ENCODE data around the gene B4GALT2.

The B4GALT2 gene

DNA sequence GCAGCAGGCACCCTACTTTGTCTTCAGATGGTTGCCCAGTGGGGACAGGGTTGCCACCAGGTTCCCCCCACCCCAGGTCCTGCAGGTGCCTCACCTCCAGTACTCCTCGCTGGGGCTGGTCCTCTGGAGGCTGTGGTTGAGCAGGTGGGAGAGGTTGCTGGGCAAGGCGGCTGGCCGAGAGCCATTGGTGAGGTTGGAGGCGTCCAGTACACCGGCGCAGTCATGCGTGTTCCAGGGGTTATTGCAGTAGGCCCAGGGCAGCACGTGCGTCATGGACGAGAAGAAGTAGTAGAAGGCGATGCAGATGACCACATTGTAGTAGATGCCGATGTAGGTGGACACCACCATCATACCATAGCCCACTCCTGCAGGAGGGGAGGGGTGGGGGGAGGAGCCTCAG lies 29.2 kb downstream of the B4GALT2 start:
- no peak for DNase-seq

GRCh38 chr1:44010935-44011471 lies 32.0 kb downstream of the B4GALT2 start:
- no peak for DNase-seq

DNA sequence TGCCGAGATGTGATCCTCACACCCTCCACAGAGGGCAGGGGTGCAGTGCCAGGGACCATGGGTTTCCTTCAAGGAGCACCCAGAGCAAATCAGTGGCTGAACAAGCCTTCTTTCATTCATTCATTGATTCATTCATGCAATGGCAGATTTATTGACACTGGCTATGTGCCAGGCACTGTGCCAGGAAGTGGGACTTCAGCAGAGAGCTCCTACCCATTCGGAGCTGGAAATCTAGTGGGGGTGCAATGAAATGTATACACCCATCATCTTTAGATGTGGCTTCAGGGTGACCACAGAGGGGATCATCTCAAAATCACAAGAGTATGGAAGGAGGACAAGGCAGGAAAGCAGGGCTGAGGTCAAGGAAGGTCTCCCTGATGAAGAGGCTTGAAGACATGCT lies 33.4 kb downstream of the B4GALT2 start:
- DNase-seq: no peak

DNA sequence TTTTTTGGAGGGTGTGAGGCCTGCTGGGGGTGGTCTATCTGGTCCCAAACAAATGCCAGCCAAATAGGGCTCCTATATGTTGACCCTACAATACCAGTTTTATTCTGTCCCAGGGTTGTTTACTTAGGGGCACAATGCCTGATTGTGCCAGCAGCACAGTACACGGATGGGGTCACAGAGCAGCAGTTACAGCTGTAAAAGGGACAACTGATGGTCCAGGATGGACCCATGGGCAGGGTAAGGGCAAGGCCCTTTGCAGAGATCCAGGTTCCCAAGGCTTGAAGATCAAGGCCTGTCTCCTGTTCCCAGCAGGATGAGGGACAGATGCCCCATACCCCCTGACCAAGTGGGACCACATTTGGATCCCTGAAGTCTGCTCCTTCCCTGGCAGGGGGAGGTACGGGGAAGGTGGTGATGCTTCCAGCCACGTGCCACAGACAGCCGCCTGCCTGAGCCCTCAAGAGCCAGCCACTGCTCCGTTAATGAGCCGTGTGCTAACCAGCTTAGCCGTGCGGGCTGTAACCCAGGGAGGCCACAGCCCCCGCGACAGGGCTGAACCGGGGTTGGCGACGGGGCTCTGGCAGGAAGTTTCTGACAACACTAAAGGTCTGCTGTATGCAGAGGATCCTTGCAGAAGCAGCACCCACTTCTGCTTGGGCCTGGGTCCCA lies 34.1 kb downstream of the B4GALT2 start:
- no peak for DNase-seq

DNA sequence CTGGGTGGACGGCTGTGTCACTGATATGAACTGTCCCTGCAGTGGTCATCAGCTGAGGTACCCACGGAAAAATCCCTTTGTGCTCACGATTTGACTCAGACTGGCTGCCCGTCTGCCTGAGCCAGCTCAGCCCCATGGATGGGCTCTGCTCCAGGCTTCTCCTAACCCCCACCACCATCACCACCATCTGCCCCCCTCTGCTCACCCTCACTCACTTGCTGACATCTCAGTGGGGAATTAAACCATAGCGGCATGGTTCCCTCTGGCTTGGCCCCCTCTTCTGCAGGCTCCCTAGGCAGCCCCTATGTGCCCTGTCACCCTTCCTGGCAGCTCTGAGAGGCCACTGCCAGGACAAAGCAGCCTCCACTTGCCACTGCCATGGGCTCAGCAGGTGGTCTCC lies 34.9 kb downstream of the B4GALT2 start:
- no peak for DNase-seq

DNA sequence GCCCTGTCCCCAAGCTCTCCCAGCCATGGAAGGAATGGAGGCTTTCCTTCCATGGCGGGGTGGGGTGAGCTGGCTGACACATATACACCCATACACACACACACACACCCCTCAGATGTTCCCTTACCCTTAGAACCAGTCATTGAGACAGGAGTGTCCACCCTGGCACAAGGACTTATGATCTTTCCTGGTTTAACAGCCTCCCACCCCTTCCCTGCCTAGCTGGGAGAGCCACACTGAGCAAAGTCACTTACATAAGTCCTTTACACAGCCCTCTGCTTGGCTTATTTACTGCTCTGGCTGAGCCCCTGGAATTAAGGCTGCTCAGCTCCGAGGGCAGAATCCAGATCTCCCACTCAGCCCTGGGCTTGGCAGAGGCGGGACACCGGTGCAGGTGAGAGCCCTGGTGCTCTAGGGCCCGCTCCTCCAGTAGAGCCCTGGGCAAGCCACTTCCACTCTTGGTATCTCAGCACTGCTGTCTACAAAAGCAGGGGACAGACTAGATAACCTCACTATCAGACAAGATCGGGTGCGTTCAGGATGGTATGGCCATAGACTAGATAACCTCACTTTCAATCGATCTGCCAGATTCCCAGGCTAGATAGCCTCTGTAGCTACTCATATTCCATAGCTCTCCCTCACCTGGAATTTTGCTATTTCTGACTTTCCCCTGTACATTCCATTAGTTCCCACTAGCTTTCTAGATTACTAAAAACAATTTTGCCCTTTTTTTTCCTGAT lies 35.5 kb downstream of the B4GALT2 start:
- DNase-seq: no peak

DNA sequence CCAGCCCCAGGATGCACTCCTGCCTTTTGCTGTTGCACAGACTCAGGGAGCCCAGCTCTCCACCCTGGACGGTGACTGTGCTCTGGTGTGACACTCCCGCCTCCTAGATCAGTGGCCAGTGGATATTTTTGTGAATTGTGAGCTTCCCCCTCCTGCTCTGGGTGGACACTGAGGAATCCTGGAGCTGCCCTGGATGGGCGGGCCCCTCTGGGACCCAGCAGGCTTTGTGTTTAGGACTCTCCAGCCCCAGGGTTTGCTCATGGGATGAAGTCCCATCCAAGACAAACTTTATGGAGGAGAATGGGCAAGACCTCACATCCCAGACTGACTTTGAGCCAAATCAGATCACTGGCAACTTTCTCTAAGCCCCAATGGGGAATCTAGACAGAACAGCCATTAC lies 36.2 kb downstream of the B4GALT2 start:
- DNase-seq: no peak

DNA sequence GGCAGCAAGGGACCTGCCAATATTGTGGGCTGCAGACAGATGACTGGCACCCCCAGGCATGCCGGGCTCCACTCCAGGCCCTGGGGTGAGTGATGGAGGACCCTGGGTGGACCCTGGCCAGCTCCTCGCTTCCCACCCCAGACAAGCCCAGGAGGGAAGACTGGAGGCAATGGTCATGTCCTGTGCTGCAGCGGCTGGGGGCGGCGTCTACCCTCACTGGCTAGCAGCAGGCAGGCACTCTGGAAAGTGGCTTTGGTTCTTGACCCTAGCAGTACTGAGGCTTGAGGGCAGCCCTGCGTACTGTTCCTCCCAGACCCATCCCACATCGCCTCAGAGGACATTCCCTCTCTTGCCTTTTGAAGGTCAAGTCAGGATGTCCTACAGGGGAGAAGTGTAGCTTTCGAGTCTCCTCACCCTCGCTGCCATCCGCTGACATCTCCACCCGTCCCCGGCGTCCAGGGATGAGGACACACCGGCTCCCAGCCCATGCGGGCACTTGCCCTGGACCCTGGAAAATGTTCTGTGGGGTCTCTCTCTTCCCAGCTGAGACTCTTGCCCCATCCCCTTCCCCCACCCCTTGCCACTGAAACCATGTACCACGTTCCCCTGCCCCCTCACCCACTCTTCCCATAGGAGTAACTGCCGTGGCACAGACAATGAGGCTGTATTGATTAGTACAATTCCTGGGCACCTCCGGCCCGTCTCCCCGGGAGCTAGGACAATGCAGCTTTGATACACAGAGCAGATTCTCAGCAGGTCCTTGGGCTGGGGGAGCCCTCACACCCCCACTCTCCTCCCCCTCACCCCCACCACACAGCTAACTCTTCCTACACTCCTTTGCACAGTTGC lies 37.3 kb downstream of the B4GALT2 start:
- DNase-seq: no peak

- DNase-seq: no peak
Measured at GRCh38 chr1:44016890-44017400, 37.9 kb downstream of the B4GALT2 start.

- no peak for DNase-seq
Measured at GRCh38 chr1:44019466-44019948, 40.5 kb downstream of the B4GALT2 start.

DNA sequence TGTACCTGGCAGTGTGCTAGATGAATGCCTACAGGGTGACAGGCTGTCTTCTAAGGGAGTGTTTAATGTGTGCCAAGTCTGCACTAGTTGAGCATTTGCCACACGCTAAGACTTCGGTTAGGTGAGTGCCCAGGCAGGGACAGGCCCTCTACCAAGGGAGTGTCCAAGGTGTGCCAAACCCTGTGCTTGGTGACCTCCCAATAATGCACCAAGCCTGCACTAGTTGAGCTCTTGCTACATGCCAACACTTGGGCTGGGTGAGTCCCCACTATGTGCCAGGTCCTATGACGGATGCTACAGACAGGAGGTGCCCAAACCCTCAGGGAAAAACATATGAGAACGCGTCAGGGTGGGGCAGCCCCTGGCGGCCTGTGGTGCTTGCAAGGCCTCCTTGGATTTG lies 41.5 kb downstream of the B4GALT2 start:
- DNase-seq: no peak

DNA sequence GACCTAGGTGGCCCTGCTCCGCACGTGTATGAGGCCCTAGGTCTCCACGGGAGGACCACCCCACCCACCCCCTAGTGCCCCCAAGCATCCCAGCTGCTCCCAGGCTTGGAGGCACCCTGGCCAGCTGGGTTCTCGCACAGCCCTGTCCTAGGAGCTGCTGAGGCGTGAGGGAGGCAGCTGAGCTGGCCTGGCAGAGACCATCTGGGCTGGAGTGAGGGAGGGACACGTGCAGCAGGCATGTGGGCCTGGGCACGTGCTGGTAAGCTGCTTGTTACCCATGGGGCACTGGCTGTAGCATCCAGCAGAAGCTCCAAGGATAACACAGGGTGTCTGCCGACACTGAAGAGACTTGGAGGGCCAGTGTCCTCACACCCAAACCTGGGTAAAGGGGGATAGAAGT lies 42.1 kb downstream of the B4GALT2 start:
- DNase-seq: no peak

DNA sequence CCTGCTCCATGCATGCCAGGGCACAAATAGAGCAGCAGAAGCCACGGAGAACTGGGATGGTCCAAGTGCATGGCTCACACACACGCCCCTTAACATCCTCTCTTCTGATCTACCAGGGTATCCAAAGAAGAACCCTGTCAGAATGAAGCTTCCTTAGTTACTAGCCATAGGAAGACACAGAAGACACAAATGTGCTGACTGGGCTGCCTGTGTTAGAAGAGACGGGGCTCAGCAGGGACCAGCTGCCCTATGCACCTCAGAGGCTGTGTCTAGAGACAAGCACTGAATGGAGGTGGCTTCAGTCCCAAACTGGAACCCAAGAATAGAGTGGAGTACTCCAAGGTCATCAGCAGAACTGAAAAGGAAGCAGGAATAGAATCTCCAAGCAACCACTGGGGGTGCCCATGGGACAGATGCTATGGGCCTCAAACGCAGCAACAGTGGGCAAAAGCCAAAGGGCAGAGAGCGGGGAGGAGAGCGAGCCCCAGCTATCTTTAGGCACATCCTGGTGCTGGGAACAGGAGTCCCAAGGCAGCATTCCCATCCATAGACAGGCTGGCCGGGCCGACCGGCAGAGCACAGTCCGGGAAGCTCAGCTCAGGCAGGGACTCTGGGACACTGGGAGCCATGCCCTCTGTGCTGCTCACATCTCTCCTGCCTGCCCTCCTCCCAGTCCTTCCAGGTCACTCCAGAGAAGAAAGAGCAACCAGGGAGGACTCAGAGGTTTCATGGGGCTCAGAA lies 42.7 kb downstream of the B4GALT2 start:
- no peak for DNase-seq

- DNase-seq: no peak
Measured at GRCh38 chr1:44024031-44024902, 45.3 kb downstream of the B4GALT2 start.

GRCh38 chr1:44024903-44025525 lies 46.0 kb downstream of the B4GALT2 start:
- no peak for DNase-seq

- no peak for DNase-seq
Measured at GRCh38 chr1:44025816-44026215, 46.8 kb downstream of the B4GALT2 start.

- DNase-seq: no peak
Measured at GRCh38 chr1:44027320-44027719, 48.3 kb downstream of the B4GALT2 start.

GRCh38 chr1:44029260-44029910 lies 50.4 kb downstream of the B4GALT2 start:
- no peak for DNase-seq

DNA sequence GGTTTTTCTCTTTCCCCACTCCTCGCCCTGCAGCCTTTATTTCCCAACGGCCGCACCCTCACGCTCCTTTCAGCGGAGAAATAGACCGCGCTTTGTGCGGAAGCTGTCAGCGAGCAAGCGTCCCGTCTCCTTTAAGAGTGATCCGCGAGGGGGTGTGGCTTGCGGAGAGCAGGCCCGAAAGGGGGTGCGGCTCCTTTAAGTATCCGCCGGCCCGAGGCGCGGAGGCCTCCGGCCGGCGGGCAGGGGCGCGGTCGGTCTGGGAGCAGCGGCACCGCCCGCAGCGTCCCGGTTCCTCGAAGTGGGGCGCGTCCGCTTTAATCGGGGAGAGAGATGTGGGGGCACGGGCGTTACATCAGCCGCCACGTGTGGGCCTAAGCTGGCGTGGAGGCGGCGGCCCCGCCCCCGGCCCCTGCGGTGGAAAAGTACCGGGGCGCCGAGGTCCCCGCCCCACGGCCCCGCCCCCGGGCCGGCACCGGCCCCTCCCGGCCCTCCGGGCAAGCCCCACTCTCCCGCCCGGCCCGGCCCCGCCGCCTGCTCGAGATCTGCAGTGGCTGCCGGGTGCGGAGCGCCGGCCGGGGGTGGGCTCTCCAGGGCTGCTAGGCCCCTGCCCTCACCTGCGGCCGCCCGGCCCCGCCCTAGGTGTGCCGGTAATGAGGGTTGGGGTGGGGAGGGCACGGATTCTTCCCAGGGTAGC lies 51.0 kb downstream of the B4GALT2 start:
- DNase-seq: peak; percentile 77

Data from activated T-cell treated with anti-CD3 and anti-CD28 coated beads for 4 hours (primary cell).